GM12892 (cell line): ENCODE results near the gene RPS26.

Experiments used
- POLR2A ChIP-seq: IDR thresholded peaks from 2 replicates; pipeline ENCODE4 v1.6.1; 2011; ENCODE audit warnings: low read depth, low read length, control low read depth
- POLR2AphosphoS5 ChIP-seq: IDR thresholded peaks from 2 replicates; pipeline ENCODE4 v1.6.1; 2011; ENCODE audit warnings: low read depth, low read length, control low read depth
- TAF1 ChIP-seq: IDR thresholded peaks from 2 replicates; pipeline ENCODE4 v1.6.1; 2011; ENCODE audit warnings: low read depth, mild to moderate bottlenecking, control low read depth, low read length, borderline replicate concordance

DNA sequence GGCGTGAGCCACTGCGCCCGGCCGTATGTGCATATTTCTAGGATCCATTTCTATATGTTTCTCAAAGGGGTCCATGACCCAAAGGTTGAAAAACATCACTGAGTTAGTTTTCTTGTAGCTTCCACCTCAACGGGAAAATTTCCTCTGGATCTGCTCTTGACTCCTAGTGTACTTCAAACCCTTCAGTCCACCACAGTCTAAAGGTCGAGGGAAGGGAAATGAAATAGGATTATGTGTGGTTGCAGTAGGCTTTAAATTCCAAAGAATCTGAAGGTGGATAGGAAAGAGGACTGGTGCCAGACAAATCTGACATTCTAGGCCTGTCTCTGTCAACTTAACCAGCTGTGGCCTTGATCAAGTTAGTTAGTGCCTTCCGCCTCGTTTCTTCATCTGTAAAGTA, 46.4 kb upstream of the RPS26 start:
- TF ChIP-seq TAF1 (no peak), POLR2AphosphoS5 (no peak), POLR2A (no peak)
